Immature natural killer cell (primary cell): ENCODE results near the gene UGT1A3. TPM values are rescaled to one million over a fixed set of nuclear protein-coding genes. Genes with fewer than 3 reads are reported as not detected.

Experiments
- DNase-seq, 3 donors: peaks; one replicate each; pipeline ENCODE4 v3.0.0; 2022; ENCODE audit warnings: mixed read lengths in 1 of 3
- H3K27ac Mint-ChIP-seq, 6 donors: one replicate each; pipeline ENCODE4 v1.8.0; 2020; ENCODE audit warnings: mixed read lengths in 6 of 6, mild to moderate bottlenecking in 5 of 6, inconsistent platforms in 4 of 6, moderate library complexity in 3 of 6
- H3K27me3 Mint-ChIP-seq, 3 donors: one replicate each; pipeline ENCODE4 v1.8.0; 2020 to 2021; ENCODE audit warnings: low read depth in 3 of 3, mild to moderate bottlenecking in 3 of 3, mixed read lengths in 3 of 3, moderate library complexity in 3 of 3, inconsistent platforms in 1 of 3
- H3K36me3 Mint-ChIP-seq, 3 donors: one replicate each; pipeline ENCODE4 v1.8.0; 2020; ENCODE audit warnings: mixed read lengths in 3 of 3, inconsistent platforms in 2 of 3, mild to moderate bottlenecking in 2 of 3
- H3K4me1 Mint-ChIP-seq, 2 donors: one replicate each; pipeline ENCODE4 v1.8.0; 2020; ENCODE audit warnings: inconsistent platforms in 2 of 2, mild to moderate bottlenecking in 2 of 2, mixed read lengths in 2 of 2, moderate library complexity in 1 of 2
- H3K4me3 Mint-ChIP-seq, 5 donors: one replicate each; pipeline ENCODE4 v1.8.0; 2020; ENCODE audit warnings: mild to moderate bottlenecking in 5 of 5, mixed read lengths in 5 of 5, inconsistent platforms in 3 of 5, moderate library complexity in 3 of 5
- H3K9me3 Mint-ChIP-seq, 6 donors: one replicate each; pipeline ENCODE4 v1.8.0; 2020; ENCODE audit warnings: mild to moderate bottlenecking in 6 of 6, mixed read lengths in 6 of 6, inconsistent platforms in 4 of 6, moderate library complexity in 3 of 6
- polyA plus RNA-seq, 3 donors: library from polyadenylated mRNA; unstranded; fragments of 300-500 nt; fragmentation: Illumina TruSeq; gene quantifications; one replicate each; pipeline ENCODE4 v1.2.3, GENCODE V29; 2021

The UGT1A3 gene
- polyA plus RNA-seq, 3 donors from 2014 or later, result not detected

GRCh38 chr2:233800208-233800607, 71.4 kb downstream of the UGT1A3 start:
- DNase-seq, result no peak
- no peaks in the 10 kb centered on the region for H3K9me3 Mint-ChIP-seq
- no peaks in the 10 kb centered on the region for H3K36me3 Mint-ChIP-seq
- H3K4me3 Mint-ChIP-seq, result no peak overlapping the region
- H3K27ac Mint-ChIP-seq, result no peak overlapping the region
- no peaks in the 10 kb centered on the region for H3K4me1 Mint-ChIP-seq
- H3K27me3 Mint-ChIP-seq, result peaks cover 3 to 5% (median 4%) of the 10 kb centered on the region in 3 donors

DNA sequence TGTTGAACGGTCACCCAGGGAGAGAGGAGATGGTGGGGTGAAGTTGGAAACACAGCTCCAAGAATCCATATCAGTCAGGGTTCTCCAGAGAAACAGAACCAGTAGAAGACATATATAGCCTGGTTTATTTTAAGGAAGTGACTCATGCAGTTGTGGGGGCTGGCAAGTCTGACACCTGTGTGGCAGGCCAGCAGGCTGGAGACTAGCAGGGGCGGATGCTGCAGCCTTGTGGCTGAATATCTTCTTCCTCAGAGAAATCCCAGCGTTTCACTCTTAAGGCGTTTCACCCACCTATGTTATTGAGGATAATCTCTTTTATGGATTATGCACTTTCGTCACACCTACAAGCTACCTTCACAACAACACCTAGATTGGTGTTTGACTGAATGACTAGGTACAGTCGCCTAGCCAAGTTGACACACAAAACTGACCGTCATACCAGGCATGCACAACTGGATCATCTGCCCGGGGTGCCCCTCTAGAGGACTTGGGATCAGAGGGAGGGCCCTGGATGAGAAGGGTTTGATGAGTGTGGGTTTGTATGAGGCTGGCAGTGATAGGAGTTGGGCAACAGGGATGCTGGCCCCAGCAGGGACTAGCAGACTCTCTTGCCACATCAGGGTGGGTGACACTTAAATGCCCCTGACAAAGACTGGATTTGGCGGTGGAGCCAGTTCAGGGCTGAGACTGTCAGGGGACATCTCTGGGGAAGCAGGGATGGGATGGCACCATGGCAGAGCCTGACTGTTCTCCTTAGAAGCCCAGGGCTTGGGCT, 72.7 kb downstream of the UGT1A3 start:
- no peak overlapping the region for H3K27ac Mint-ChIP-seq
- H3K36me3 Mint-ChIP-seq, result no peaks in the 10 kb centered on the region
- peaks cover 4 to 5% (median 5%) of the 10 kb centered on the region in 3 donors for H3K27me3 Mint-ChIP-seq
- DNase-seq, result no peak
- no peaks in the 10 kb centered on the region for H3K9me3 Mint-ChIP-seq
- no peaks in the 10 kb centered on the region for H3K4me1 Mint-ChIP-seq
- H3K4me3 Mint-ChIP-seq, result no peak overlapping the region

DNA sequence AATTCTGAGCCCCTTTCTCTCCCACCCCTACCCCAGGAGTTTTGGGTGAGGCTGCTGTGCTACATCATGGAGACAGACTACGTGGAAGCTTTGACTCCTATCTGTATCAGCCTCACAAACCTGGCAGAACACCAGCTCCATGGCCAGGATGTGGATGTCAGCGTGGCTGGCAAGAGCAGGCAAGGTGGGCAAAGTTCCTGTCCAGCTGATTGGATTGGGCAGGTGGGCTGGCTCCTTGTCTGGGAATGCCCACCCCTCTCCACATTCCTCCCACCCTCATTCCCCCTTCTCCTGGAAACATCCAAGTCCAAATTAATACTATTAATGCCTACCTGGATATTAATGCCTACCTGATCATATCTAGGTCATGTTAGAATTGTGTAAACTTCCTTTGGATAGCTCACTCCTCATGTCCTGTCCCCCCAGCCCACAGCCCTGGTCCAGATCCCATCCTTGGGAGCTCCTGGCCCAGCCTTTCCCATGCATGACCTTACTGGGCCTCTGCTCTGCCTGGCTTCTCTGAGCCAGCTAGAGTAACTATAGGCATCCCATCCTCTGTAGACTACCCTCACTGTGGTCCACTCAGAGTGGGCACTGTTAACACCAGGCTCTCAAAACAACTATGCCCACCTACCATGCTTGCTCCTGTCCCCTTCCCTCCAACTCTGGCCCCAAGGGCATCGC, 73.4 kb downstream of the UGT1A3 start:
- Mint-ChIP-seq H3K27me3 (peaks cover 4 to 5% (median 5%) of the 10 kb centered on the region in 3 donors), H3K4me3 (no peak overlapping the region), H3K36me3 (no peaks in the 10 kb centered on the region), H3K27ac (no peak overlapping the region), H3K4me1 (no peaks in the 10 kb centered on the region), H3K9me3 (no peaks in the 10 kb centered on the region)
- no peak for DNase-seq

DNA sequence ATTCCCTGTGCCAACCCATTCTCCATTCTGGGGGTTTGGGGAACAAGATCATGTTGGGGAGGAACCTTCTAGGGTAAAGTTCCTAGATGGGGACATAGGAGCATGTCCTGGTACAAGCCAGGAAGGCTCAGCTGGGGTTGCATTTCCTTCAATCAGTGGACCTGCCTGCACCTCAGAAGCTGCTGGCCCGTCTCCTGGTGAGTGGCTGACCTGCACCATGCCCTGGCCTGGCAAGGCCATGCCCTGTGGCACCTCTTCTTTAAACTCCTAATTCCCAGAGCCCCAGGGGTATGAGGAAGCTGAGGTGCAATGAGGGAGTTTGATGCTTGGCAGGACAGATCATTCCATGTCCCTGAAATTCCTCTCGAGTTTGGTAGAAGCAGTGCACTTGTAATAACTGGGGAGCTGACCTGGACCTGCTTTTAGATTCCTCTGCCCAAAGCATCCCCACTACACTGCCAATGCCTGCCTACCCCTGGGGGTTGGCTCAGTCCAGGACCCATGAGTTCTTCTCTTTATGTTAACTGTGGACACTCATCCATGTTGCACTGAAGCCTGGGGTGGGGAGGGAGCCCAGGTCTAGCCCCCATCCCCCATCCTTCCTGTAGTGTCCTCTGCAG, 74.6 kb downstream of the UGT1A3 start:
- no peak overlapping the region for H3K4me3 Mint-ChIP-seq
- H3K27me3 Mint-ChIP-seq, result peaks cover 4 to 5% (median 5%) of the 10 kb centered on the region in 3 donors
- no peaks in the 10 kb centered on the region for H3K36me3 Mint-ChIP-seq
- H3K4me1 Mint-ChIP-seq, result no peaks in the 10 kb centered on the region
- H3K9me3 Mint-ChIP-seq, result no peaks in the 10 kb centered on the region
- no peak overlapping the region for H3K27ac Mint-ChIP-seq
- DNase-seq, result no peak

DNA sequence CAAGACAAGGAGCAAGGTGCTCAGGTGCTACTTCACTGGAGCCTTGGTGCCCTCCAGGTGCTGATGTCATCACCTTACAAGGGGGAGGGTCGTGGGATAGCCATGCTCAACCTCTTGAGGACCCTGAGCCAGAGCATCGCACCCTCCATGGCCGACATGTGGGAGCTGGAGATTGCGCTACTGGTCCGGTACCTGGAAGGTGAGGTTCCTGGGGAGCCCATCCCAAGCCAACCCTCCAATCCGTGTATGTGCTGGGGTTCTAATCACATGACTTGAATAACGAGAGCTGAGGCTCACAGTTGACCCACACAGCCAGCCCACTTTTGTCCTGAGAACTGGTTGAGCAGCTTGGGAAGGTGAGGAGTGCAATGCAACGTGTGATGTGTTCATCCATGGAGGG, 75.2 kb downstream of the UGT1A3 start:
- H3K27me3 Mint-ChIP-seq, result peaks cover 5 to 9% (median 5%) of the 10 kb centered on the region in 3 donors
- H3K4me3 Mint-ChIP-seq, result no peak overlapping the region
- no peak overlapping the region for H3K27ac Mint-ChIP-seq
- no peaks in the 10 kb centered on the region for H3K36me3 Mint-ChIP-seq
- no peaks in the 10 kb centered on the region for H3K9me3 Mint-ChIP-seq
- DNase-seq, result no peak
- no peaks in the 10 kb centered on the region for H3K4me1 Mint-ChIP-seq

- Mint-ChIP-seq H3K27ac (no peak overlapping the region), H3K9me3 (no peaks in the 10 kb centered on the region), H3K4me1 (no peaks in the 10 kb centered on the region), H3K36me3 (no peaks in the 10 kb centered on the region), H3K27me3 (peaks cover 3 to 16% (median 5%) of the 10 kb centered on the region in 3 donors), H3K4me3 (no peak overlapping the region)
- no peak for DNase-seq
Observed at GRCh38 chr2:233807215-233807865, 78.5 kb downstream of the UGT1A3 start.

GRCh38 chr2:233807966-233808935, 79.4 kb downstream of the UGT1A3 start:
- no peaks in the 10 kb centered on the region for H3K36me3 Mint-ChIP-seq
- no peak overlapping the region for H3K4me3 Mint-ChIP-seq
- H3K9me3 Mint-ChIP-seq, result no peaks in the 10 kb centered on the region
- no peaks in the 10 kb centered on the region for H3K4me1 Mint-ChIP-seq
- H3K27ac Mint-ChIP-seq, result no peak overlapping the region
- H3K27me3 Mint-ChIP-seq, result peaks cover 3 to 16% (median 10%) of the 10 kb centered on the region in 3 donors
- DNase-seq, result no peak

GRCh38 chr2:233810385-233810784, 81.5 kb downstream of the UGT1A3 start:
- Mint-ChIP-seq H3K27me3 (peaks cover 2 to 16% (median 5%) of the 10 kb centered on the region in 3 donors), H3K27ac (no peak overlapping the region), H3K4me1 (no peaks in the 10 kb centered on the region), H3K9me3 (no peaks in the 10 kb centered on the region), H3K4me3 (no peak overlapping the region), H3K36me3 (no peaks in the 10 kb centered on the region)
- DNase-seq, result no peak

- H3K4me1 Mint-ChIP-seq, result no peaks in the 10 kb centered on the region
- no peaks in the 10 kb centered on the region for H3K36me3 Mint-ChIP-seq
- H3K27me3 Mint-ChIP-seq, result peaks cover 2 to 16% (median 5%) of the 10 kb centered on the region in 3 donors
- no peak for DNase-seq
- H3K4me3 Mint-ChIP-seq, result no peak overlapping the region
- no peaks in the 10 kb centered on the region for H3K9me3 Mint-ChIP-seq
- H3K27ac Mint-ChIP-seq, result no peak overlapping the region
Observed at GRCh38 chr2:233811087-233811486, 82.2 kb downstream of the UGT1A3 start.

GRCh38 chr2:233811732-233812131, 82.9 kb downstream of the UGT1A3 start:
- no peak overlapping the region for H3K27ac Mint-ChIP-seq
- DNase-seq, result no peak
- no peaks in the 10 kb centered on the region for H3K4me1 Mint-ChIP-seq
- H3K36me3 Mint-ChIP-seq, result no peaks in the 10 kb centered on the region
- H3K4me3 Mint-ChIP-seq, result no peak overlapping the region
- no peaks in the 10 kb centered on the region for H3K9me3 Mint-ChIP-seq
- H3K27me3 Mint-ChIP-seq, result peaks cover 0 to 19% (median 5%) of the 10 kb centered on the region in 3 donors

DNA sequence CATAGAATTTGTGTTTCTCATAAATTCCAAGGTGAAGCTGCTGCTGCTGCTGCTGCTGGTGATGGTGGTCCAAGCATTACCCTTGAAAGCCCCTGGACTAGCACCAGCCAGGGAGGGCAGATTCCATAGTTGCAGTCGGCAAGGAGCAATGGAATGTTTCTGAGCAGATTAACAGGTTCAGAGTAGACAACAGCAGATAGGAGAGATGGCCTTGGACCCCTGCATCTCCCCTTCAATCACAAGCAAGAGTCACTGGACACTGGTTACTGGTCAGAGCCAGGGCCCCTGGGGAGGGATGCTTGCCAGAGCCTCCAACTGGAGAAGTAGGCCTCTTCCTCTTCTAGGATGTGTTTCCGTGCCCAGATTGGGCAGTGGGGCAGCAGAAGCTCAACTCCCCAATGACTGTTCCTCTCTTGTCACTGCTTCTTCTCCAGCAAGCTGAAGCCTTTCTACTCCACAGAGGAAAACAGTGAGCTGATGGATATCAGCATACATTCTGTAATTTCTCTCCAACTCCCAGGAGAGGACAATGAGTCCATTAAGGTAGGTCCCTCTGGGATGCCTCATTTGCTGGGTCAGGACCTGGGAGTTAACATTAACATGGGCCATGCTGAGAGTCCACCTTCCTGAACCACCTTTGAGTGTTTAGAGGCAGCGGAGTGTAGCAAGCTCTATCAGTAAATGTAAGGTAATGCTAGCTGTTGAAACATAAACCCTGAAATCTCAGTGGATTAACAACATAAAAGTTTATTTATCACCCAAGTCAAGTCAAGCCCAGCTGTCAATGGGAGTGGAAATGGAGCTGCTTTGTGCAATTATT, 84.6 kb downstream of the UGT1A3 start:
- DNase-seq, result no peak
- H3K27me3 Mint-ChIP-seq, result peaks cover 0 to 19% (median 5%) of the 10 kb centered on the region in 3 donors
- H3K27ac Mint-ChIP-seq, result no peak overlapping the region
- no peak overlapping the region for H3K4me3 Mint-ChIP-seq
- no peaks in the 10 kb centered on the region for H3K9me3 Mint-ChIP-seq
- no peaks in the 10 kb centered on the region for H3K4me1 Mint-ChIP-seq
- H3K36me3 Mint-ChIP-seq, result no peaks in the 10 kb centered on the region

- DNase-seq, result no peak
- no peaks in the 10 kb centered on the region for H3K36me3 Mint-ChIP-seq
- peaks cover 0 to 12% (median 6%) of the 10 kb centered on the region in 3 donors for H3K27me3 Mint-ChIP-seq
- H3K4me3 Mint-ChIP-seq, result no peak overlapping the region
- H3K4me1 Mint-ChIP-seq, result no peaks in the 10 kb centered on the region
- H3K27ac Mint-ChIP-seq, result no peak overlapping the region
- no peaks in the 10 kb centered on the region for H3K9me3 Mint-ChIP-seq
Observed at GRCh38 chr2:233814056-233814835, 85.4 kb downstream of the UGT1A3 start.
